ENCODE results near the gene KEL.

The KEL gene

GRCh38 chr7:142960955-142961512 is 1.1 kb downstream of the KEL start:
- no peak for DNase-seq (ENCODE audit: low spot score)

GRCh38 chr7:142959202-142959601 is 3.0 kb downstream of the KEL start:
- no peak for DNase-seq (ENCODE audit: low spot score)

GRCh38 chr7:142957723-142958122 is 4.4 kb downstream of the KEL start:
- DNase-seq (ENCODE audit: low spot score) = no peak

- no peak for DNase-seq (ENCODE audit: low spot score)
Observed at GRCh38 chr7:142956951-142957623, 5.1 kb downstream of the KEL start.

GRCh38 chr7:142954680-142955268 is 7.4 kb downstream of the KEL start:
- DNase-seq (ENCODE audit: low spot score) = no peak

GRCh38 chr7:142950235-142950634 is 11.9 kb downstream of the KEL start:
- no peak for DNase-seq (ENCODE audit: low spot score)

- no peak for DNase-seq (ENCODE audit: low spot score)
Observed at GRCh38 chr7:142948603-142949002, 13.6 kb downstream of the KEL start.

GRCh38 chr7:142945001-142945400 is 17.2 kb downstream of the KEL start:
- DNase-seq (ENCODE audit: low spot score) = no peak

- no peak for DNase-seq (ENCODE audit: low spot score)
Observed at GRCh38 chr7:142943706-142944268, 18.4 kb downstream of the KEL start.

GRCh38 chr7:142942746-142943145 is 19.4 kb downstream of the KEL start:
- DNase-seq (ENCODE audit: low spot score) = no peak

- DNase-seq (ENCODE audit: low spot score) = no peak
Observed at GRCh38 chr7:142941541-142941940, 20.6 kb downstream of the KEL start.

- DNase-seq (ENCODE audit: low spot score) = no peak
Observed at GRCh38 chr7:142940966-142941535, 21.1 kb downstream of the KEL start.

GRCh38 chr7:142939226-142939910 is 22.8 kb downstream of the KEL start, which contains the start of gene LLCFC1:
Gene LLCFC1 (plus strand): TSS chr7:142939484. CDS start chr7:142939622, 138 bp downstream.
- DNase-seq (ENCODE audit: low spot score) = no peak

GRCh38 chr7:142938611-142939010 is 23.6 kb downstream of the KEL start:
- no peak for DNase-seq (ENCODE audit: low spot score)

GRCh38 chr7:142935941-142936565 is 26.1 kb downstream of the KEL start:
- DNase-seq (ENCODE audit: low spot score) = no peak

GRCh38 chr7:142934056-142934455 is 28.1 kb downstream of the KEL start:
- no peak for DNase-seq (ENCODE audit: low spot score)

- DNase-seq (ENCODE audit: low spot score) = no peak
Observed at GRCh38 chr7:142933624-142934023, 28.5 kb downstream of the KEL start, which contains the start of gene TRPV5. Gene TRPV5 (minus strand): TSS chr7:142933746. CDS start chr7:142933459, 287 bp downstream.

- no peak for DNase-seq (ENCODE audit: low spot score)
Observed at GRCh38 chr7:142933092-142933475, 29.1 kb downstream of the KEL start.

GRCh38 chr7:142932386-142933091 is 29.6 kb downstream of the KEL start:
- no peak for DNase-seq (ENCODE audit: low spot score)

GRCh38 chr7:142930126-142930730 is 31.9 kb downstream of the KEL start:
- DNase-seq (ENCODE audit: low spot score) = no peak

GRCh38 chr7:142927949-142928348 is 34.2 kb downstream of the KEL start:
- DNase-seq (ENCODE audit: low spot score) = no peak
